Measurements from ENCODE around the gene TYW1B.
"Not testable (repeated sequence)": the region's sequence is repeated elsewhere in the genome, so short reads cannot be mapped to it uniquely, and the experiment has no call there.

- TF ChIP-seq POLR2A (IDR thresholded peaks at IDR 0.05; ENCODE audit: low read depth); POLR2AphosphoS5 (IDR thresholded peaks at IDR 0.05); EP300 (IDR thresholded peaks at IDR 0.05): not testable (repeated sequence)
- TF ChIP-seq, protein P1, sequence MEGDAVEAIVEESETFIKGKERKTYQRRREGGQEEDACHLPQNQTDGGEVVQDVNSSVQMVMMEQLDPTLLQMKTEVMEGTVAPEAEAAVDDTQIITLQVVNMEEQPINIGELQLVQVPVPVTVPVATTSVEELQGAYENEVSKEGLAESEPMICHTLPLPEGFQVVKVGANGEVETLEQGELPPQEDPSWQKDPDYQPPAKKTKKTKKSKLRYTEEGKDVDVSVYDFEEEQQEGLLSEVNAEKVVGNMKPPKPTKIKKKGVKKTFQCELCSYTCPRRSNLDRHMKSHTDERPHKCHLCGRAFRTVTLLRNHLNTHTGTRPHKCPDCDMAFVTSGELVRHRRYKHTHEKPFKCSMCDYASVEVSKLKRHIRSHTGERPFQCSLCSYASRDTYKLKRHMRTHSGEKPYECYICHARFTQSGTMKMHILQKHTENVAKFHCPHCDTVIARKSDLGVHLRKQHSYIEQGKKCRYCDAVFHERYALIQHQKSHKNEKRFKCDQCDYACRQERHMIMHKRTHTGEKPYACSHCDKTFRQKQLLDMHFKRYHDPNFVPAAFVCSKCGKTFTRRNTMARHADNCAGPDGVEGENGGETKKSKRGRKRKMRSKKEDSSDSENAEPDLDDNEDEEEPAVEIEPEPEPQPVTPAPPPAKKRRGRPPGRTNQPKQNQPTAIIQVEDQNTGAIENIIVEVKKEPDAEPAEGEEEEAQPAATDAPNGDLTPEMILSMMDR (IDR thresholded peaks at IDR 0.05) = not testable (repeated sequence)
Measured at GRCh38 chr7:72838315-72838714, 10.3 kb upstream of the TYW1B start.
